Measurements from ENCODE around the gene USP16.
"Not testable (repeated sequence)": the region's sequence is repeated elsewhere in the genome, so short reads cannot be mapped to it uniquely, and the experiment has no call there.

USP16 gene

DNA sequence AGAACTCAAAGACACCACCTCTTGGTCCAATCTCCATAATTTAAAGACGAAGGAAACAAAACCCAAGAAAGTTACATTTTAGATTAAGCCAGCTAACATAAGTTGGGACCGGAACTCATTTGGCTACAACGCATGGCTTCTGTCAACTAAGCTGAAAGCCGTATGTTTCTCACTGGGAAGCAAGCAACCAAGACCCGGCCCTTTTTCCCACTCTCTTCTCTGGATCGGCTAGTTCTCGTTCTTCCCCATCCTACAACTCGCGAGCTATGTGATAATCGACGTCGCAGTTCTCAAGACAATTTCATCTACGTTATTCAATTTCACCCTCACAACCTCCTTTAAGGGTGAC is 48.4 kb downstream of the USP16 start:
- no peaks in the 10 kb centered on the region for H3K27me3 Mint-ChIP-seq
- peak overlapping the region; percentile 100 for H3K27ac Mint-ChIP-seq
- H3K9me3 Mint-ChIP-seq: no peaks in the 10 kb centered on the region
- peak overlapping the region; percentile 100 for H3K4me3 Mint-ChIP-seq
- peaks cover 13% of the 10 kb centered on the region for H3K36me3 Mint-ChIP-seq
- H3K4me1 Mint-ChIP-seq: peaks cover 65% of the 10 kb centered on the region

DNA sequence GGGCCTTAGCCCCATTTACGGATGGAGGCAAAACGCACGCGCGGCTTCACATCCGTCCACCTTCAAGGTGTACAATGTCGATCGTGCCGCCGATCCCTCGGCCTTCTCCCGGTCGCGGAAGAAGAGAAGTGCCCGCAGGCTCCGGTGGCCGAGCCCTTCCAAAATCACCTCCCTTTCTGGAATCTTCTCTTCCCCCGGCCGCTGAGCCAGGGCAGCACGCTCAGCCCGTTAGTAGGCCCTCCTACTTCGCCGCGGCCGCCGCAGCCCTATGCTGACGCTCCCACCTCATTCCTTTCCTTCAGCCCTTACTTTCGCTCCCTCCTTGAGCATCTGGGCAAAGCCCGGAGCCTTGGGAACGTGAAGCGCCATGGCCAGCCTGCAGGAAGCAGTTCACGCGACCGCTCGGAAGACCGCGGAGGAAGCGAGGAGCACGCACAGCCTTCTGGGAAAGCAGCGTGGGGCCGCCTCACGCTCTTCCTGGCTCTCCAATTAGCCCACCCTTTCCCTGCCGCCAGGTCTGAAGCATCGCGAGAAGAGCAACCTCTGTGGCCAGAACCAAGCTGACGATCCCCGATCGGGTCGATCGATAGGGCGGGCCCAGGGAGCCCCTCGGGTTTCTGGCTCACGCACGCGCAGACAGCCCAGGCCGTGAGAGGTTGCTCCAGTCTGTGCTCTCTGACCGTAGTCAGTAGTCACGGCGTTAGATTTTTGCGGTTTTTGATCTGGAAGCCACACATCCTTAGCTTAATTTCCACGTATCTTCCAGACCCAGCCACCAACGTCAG is 48.9 kb downstream of the USP16 start, which contains the start of gene CCT8:
Gene CCT8, minus strand, starts transcription at position 427 of the 785 bp plus-strand sequence. Its CDS starts 58 bp downstream, at position 369.
- no peaks in the 10 kb centered on the region for H3K9me3 Mint-ChIP-seq
- H3K4me3 Mint-ChIP-seq: peak within 1 kb of the TSS; percentile 100
- peaks cover 70% of the 10 kb centered on the region for H3K4me1 Mint-ChIP-seq
- H3K27ac Mint-ChIP-seq: peak within 1 kb of the TSS; percentile 100
- H3K27me3 Mint-ChIP-seq: no peaks in the 10 kb centered on the region
- peaks cover 13% of the 10 kb centered on the region for H3K36me3 Mint-ChIP-seq

DNA sequence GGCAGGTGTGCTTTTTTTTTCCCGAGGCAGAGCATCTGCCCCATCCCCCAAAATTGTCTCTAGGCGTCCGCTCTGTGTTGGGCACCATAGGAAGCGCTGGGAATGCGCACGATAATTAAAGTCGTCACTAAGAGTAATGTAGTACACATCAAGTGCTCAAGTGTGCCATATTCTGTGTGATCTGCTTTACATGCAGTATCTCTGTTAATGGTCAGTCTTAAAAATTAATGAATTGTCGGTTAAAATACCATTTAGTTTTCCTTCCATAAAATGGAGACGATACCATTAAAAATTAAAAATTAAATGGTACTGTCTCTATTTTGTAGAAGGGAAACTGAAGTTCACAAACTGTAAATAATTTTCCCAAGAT is 49.5 kb downstream of the USP16 start:
- Mint-ChIP-seq H3K27ac (peak overlapping the region; percentile 100), H3K36me3 (peaks cover 13% of the 10 kb centered on the region), H3K4me3 (peak overlapping the region; percentile 100), H3K9me3 (no peaks in the 10 kb centered on the region), H3K27me3 (no peaks in the 10 kb centered on the region), H3K4me1 (peaks cover 76% of the 10 kb centered on the region)

DNA sequence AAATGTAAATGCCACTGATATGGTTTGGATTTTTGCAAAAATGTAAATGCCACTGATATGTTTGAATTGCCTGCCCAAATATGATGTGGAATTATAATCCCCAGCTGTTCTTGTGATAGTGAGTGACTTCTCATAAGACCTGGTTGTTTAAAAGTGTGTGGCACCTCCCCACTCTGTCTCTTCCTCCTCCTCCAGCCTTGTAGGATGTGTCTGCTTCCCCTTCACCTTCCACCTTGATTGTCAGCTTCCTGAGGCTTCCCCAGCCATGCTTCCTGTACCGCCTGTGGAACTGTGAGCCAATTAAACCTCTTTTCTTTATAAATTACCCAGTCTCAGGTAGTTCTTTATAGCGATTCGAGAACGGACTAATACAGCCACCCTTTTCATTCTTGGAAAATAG is 50.3 kb downstream of the USP16 start:
- H3K36me3 Mint-ChIP-seq: peaks cover 13% of the 10 kb centered on the region
- H3K9me3 Mint-ChIP-seq: no peaks in the 10 kb centered on the region
- H3K27ac Mint-ChIP-seq: no peak overlapping the region
- no peaks in the 10 kb centered on the region for H3K27me3 Mint-ChIP-seq
- peak overlapping the region; percentile 65 for H3K4me3 Mint-ChIP-seq
- H3K4me1 Mint-ChIP-seq: peaks cover 77% of the 10 kb centered on the region

GRCh38 chr21:29075706-29076466 is 51.4 kb downstream of the USP16 start:
- Mint-ChIP-seq H3K27ac (peak overlapping the region; percentile 81), H3K4me1 (peaks cover 79% of the 10 kb centered on the region), H3K27me3 (no peaks in the 10 kb centered on the region), H3K4me3 (peak overlapping the region; percentile 60), H3K9me3 (no peaks in the 10 kb centered on the region), H3K36me3 (peaks cover 13% of the 10 kb centered on the region)

DNA sequence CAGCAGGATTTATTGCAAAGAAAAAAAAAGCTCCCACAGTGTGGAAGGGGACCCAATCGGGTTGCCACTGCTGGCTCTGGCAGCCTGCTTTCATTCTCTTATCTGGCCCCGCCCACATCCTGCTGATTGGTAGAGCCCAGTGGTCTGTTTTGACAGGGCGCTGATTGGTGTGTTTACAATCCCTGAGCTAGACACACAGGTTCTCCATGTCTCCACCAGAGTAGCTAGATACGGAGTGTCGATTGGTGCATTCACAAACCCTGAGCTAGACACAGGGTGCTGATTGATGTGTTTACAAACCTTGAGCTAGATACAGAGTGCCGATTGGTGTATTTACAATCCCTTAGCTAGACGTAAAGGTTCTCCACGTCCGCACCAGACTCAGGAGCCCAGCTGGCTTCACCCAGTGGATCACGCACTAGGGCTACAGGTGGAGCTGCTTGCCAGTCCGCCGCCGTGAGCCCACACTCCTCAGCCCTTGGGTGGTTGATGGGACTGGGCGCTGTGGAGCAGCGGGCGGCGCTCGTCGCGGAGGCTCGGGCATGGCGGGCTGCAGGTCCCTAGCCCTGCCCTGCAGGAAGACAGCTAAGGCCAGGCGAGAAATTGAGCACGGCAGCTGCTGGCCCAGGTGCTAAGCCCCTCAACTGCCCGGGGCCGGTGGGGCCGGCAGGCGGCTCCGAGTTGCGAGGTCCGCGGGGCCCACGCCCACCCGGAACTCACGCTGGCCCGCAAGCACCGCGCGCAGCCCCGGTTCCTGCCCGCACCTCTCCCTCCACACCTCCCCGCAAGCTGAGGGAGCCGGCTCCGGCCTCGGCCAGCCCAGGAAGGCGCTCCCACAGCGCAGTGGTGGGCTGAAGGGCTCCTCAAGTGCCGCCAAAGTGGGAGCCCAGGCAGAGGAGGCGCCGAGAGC is 52.5 kb downstream of the USP16 start:
- not testable (repeated sequence) for H3K27me3 Mint-ChIP-seq, H3K9me3 Mint-ChIP-seq
- Mint-ChIP-seq H3K4me3 (peak overlapping the region; percentile 90), H3K4me1 (peaks cover 80% of the 10 kb centered on the region), H3K27ac (peak overlapping the region; percentile 94), H3K36me3 (peaks cover 11% of the 10 kb centered on the region)

DNA sequence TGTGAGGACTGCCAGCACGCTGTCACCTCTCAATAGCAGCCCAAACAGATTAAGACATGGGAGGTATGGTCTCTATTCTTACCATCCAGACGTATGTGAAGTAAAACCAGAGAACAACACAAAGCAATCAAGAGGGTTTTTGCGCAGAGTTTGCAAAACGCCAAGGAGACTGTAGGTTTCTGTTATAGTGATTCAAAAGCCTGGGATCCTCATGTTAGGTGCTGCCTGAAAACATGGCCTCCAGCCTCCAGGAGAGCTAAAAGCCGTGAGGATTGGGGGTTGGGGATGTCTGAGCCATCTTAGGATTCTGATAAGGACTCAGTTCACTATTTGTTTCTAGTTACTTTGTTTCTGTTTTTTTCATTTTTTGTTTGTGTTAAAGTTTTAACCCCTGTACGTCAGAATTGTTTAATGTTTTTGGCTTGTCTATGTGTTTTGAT is 53.2 kb downstream of the USP16 start:
- Mint-ChIP-seq H3K27ac (peak overlapping the region; percentile 94), H3K4me1 (peaks cover 80% of the 10 kb centered on the region), H3K9me3 (no peaks in the 10 kb centered on the region), H3K27me3 (no peaks in the 10 kb centered on the region), H3K4me3 (peak overlapping the region; percentile 90), H3K36me3 (peaks cover 7% of the 10 kb centered on the region)

DNA sequence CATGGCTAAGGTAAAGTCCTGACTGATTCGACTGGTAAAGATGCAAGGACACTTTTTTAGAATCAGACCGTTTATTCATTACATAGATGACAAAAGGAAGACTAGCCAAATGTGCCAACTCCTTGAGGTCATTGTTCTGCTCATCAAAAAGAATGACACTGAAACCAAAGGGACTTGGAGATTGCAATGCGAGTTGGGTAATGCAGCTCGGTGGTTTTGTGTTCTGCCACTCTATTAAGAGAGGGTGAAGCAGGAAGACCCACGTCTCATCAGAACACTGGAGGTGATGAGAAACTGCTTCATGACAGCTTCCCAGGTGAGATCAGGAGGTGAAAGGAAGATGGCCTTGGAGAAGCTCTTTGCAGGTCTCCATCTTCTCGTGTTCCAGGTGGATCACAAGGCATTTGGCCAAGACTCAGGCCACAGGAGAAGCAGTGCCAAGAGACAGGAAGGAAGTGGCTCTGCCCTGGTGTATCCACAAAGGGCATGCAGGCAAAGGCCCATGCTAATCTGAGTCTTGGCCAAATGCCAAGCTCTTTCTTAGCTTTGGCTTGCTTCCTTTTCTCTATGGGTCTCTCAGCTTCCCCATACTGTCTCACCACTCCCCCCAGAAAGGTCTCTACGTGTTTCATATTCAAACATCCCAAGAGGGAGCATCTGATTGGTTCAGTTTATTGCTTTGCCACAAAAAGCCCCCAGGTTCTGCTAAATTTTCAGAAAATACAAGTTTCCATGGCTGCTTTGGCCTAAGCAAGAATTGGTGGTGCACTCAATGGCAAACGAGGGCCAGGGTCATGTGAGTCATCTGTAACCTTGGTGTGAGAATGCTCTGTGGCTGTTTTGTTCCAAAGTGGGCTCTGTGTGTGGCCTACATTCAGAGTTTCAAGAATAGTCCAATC is 54.6 kb downstream of the USP16 start:
- peak overlapping the region; percentile 90 for H3K4me3 Mint-ChIP-seq
- H3K4me1 Mint-ChIP-seq: peaks cover 79% of the 10 kb centered on the region
- no peaks in the 10 kb centered on the region for H3K36me3 Mint-ChIP-seq
- H3K27me3 Mint-ChIP-seq: no peaks in the 10 kb centered on the region
- H3K9me3 Mint-ChIP-seq: no peaks in the 10 kb centered on the region
- H3K27ac Mint-ChIP-seq: peak overlapping the region; percentile 68

DNA sequence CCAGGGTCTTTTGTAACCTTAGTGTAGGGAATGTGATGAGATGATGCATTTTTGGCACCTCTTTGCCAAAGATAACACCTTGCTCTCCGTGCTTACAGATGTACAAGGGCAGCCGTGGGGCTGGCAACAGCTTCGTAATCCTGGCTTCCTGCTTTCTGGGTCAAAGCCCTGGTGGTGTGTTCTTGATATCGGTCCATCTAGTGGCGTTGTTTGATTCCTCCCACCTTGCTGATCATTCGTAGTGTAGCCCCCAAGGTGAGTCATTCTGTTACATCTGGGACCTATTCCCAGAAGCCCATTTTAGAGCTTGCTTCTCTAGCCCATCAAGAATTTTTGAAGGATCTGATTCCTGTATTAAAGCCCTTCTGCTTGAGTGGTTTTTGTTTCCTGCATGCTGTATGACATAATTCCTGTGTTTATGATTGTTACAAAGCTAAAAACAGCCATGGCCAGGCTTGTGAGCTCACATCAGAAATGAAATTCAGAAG is 56.0 kb downstream of the USP16 start:
- peak overlapping the region; percentile 68 for H3K27ac Mint-ChIP-seq
- H3K27me3 Mint-ChIP-seq: no peaks in the 10 kb centered on the region
- H3K4me1 Mint-ChIP-seq: peaks cover 72% of the 10 kb centered on the region

GRCh38 chr21:29082046-29082815 is 57.8 kb downstream of the USP16 start:
- Mint-ChIP-seq H3K27ac (no peak overlapping the region), H3K4me1 (peaks cover 60% of the 10 kb centered on the region), H3K27me3 (no peaks in the 10 kb centered on the region)

More for the DNA sequence above, 56.0 kb downstream of the USP16 start:
- H3K36me3 Mint-ChIP-seq: no peaks in the 10 kb centered on the region
- H3K4me3 Mint-ChIP-seq: peak overlapping the region; percentile 9
- H3K9me3 Mint-ChIP-seq: no peaks in the 10 kb centered on the region

GRCh38 chr21:29083306-29083705 is 58.8 kb downstream of the USP16 start:
- Mint-ChIP-seq H3K27ac (peak overlapping the region; percentile 31), H3K4me3 (no peak overlapping the region), H3K9me3 (no peaks in the 10 kb centered on the region), H3K27me3 (no peaks in the 10 kb centered on the region), H3K36me3 (no peaks in the 10 kb centered on the region), H3K4me1 (peaks cover 52% of the 10 kb centered on the region)

More at GRCh38 chr21:29082046-29082815, 57.8 kb downstream of the USP16 start:
- H3K4me3 Mint-ChIP-seq: no peak overlapping the region
- H3K36me3 Mint-ChIP-seq: no peaks in the 10 kb centered on the region
- no peaks in the 10 kb centered on the region for H3K9me3 Mint-ChIP-seq

- H3K36me3 Mint-ChIP-seq: no peaks in the 10 kb centered on the region
- H3K27me3 Mint-ChIP-seq: no peaks in the 10 kb centered on the region
- peaks cover 41% of the 10 kb centered on the region for H3K4me1 Mint-ChIP-seq
- no peak overlapping the region for H3K27ac Mint-ChIP-seq
- no peaks in the 10 kb centered on the region for H3K9me3 Mint-ChIP-seq
- no peak overlapping the region for H3K4me3 Mint-ChIP-seq
These were observed 59.9 kb downstream of the USP16 start for GRCh38 chr21:29084372-29084771.

- Mint-ChIP-seq H3K27me3 (no peaks in the 10 kb centered on the region), H3K4me1 (peaks cover 36% of the 10 kb centered on the region), H3K27ac (no peak overlapping the region), H3K9me3 (no peaks in the 10 kb centered on the region), H3K4me3 (no peak overlapping the region), H3K36me3 (peaks cover 2% of the 10 kb centered on the region)
These were observed 60.8 kb downstream of the USP16 start for GRCh38 chr21:29085106-29085752.

Data from activated naive CD4-positive, alpha-beta T cell treated with anti-CD3 and anti-CD28 coated beads, Interleukin-2, amount 50 U/mL, for 24 hours (primary cell).